Effector CD4-positive, alpha-beta T cell (primary cell): Measurements from ENCODE around the gene STARD3NL.
"Not testable (repeated sequence)": the region's sequence is repeated elsewhere in the genome, so short reads cannot be mapped to it uniquely, and the experiment has no call there.

Source experiments
- DNase-seq: peaks from one replicate; pipeline ENCODE4 v3.0.0-alpha.2; 2020

Gene STARD3NL

GRCh38 chr7:38224392-38224791 lies 46.3 kb downstream of the STARD3NL start:
- DNase-seq, result no peak

GRCh38 chr7:38229386-38229785 lies 51.3 kb downstream of the STARD3NL start:
- DNase-seq, result no peak

- no peak for DNase-seq
These were observed 52.0 kb downstream of the STARD3NL start for GRCh38 chr7:38229884-38230642.

- peak; percentile 48 for DNase-seq
These were observed 54.7 kb downstream of the STARD3NL start for GRCh38 chr7:38232502-38233366.

GRCh38 chr7:38234759-38235158 lies 56.7 kb downstream of the STARD3NL start:
- not testable (repeated sequence) for DNase-seq

- no peak for DNase-seq
These were observed 57.6 kb downstream of the STARD3NL start for GRCh38 chr7:38235606-38236005.

GRCh38 chr7:38239129-38239528 lies 61.1 kb downstream of the STARD3NL start:
- not testable (repeated sequence) for DNase-seq

GRCh38 chr7:38241071-38241470 lies 63.0 kb downstream of the STARD3NL start:
- no peak for DNase-seq

GRCh38 chr7:38242814-38243213 lies 64.8 kb downstream of the STARD3NL start:
- no peak for DNase-seq

- not testable (repeated sequence) for DNase-seq
These were observed 65.3 kb downstream of the STARD3NL start for GRCh38 chr7:38243345-38243744.

GRCh38 chr7:38244516-38244915 lies 66.5 kb downstream of the STARD3NL start:
- DNase-seq, result no peak

- DNase-seq, result no peak
These were observed 67.4 kb downstream of the STARD3NL start for GRCh38 chr7:38245409-38245977.

- no peak for DNase-seq
These were observed 70.1 kb downstream of the STARD3NL start for GRCh38 chr7:38248069-38248567.

GRCh38 chr7:38249849-38250248 lies 71.8 kb downstream of the STARD3NL start:
- not testable (repeated sequence) for DNase-seq

GRCh38 chr7:38257350-38257677 lies 79.3 kb downstream of the STARD3NL start:
- no peak for DNase-seq

- not testable (repeated sequence) for DNase-seq
These were observed 81.1 kb downstream of the STARD3NL start for GRCh38 chr7:38259157-38259556.

GRCh38 chr7:38261601-38262000 lies 83.6 kb downstream of the STARD3NL start:
- DNase-seq, result not testable (repeated sequence)

- not testable (repeated sequence) for DNase-seq
These were observed 84.0 kb downstream of the STARD3NL start for GRCh38 chr7:38262026-38262425.

- DNase-seq, result no peak
These were observed 84.5 kb downstream of the STARD3NL start for GRCh38 chr7:38262545-38262944.

GRCh38 chr7:38263274-38263673 lies 85.2 kb downstream of the STARD3NL start:
- not testable (repeated sequence) for DNase-seq

- not testable (repeated sequence) for DNase-seq
These were observed 86.6 kb downstream of the STARD3NL start for GRCh38 chr7:38264602-38265001.

GRCh38 chr7:38265958-38266357 lies 87.9 kb downstream of the STARD3NL start:
- DNase-seq, result not testable (repeated sequence)

GRCh38 chr7:38269704-38270346 lies 91.8 kb downstream of the STARD3NL start:
- not testable (repeated sequence) for DNase-seq
